ENCODE measurements around the gene PXT1.

Gene PXT1

GRCh38 chr6:36350681-36351571, 91.7 kb downstream of the PXT1 start:
- no peak for TF ChIP-seq CTCF (IDR thresholded peaks at IDR 0.05; ENCODE audit: low read depth, low read length)
- Histone ChIP-seq H3K27me3 (ENCODE audit: insufficient read depth, low read depth, severe bottlenecking) (no peaks in the 10 kb centered on the region), H3K27ac (no peak overlapping the region), H3K36me3 (no peaks in the 10 kb centered on the region), H3K9me3 (ENCODE audit: severe bottlenecking) (peaks cover 6% of the 10 kb centered on the region), H3K4me3 (ENCODE audit: low read depth, low read length) (no peak overlapping the region)
- DNase-seq: no peak

- peaks cover 6% of the 10 kb centered on the region for H3K9me3 ChIP-seq (ENCODE audit: severe bottlenecking)
- H3K36me3 ChIP-seq: no peaks in the 10 kb centered on the region
- TF ChIP-seq CTCF (IDR thresholded peaks at IDR 0.05; ENCODE audit: low read depth, low read length): no peak
- H3K27me3 ChIP-seq (ENCODE audit: insufficient read depth, low read depth, severe bottlenecking): no peaks in the 10 kb centered on the region
- DNase-seq: no peak
- H3K4me3 ChIP-seq (ENCODE audit: low read depth, low read length): no peak overlapping the region
- no peak overlapping the region for H3K27ac ChIP-seq
Measured at GRCh38 chr6:36350082-36350481, 92.6 kb downstream of the PXT1 start.

GRCh38 chr6:36349240-36349639, 93.4 kb downstream of the PXT1 start:
- DNase-seq: no peak
- no peak overlapping the region for H3K27ac ChIP-seq
- no peak overlapping the region for H3K4me3 ChIP-seq (ENCODE audit: low read depth, low read length)
- no peaks in the 10 kb centered on the region for H3K27me3 ChIP-seq (ENCODE audit: insufficient read depth, low read depth, severe bottlenecking)
- peaks cover 6% of the 10 kb centered on the region for H3K9me3 ChIP-seq (ENCODE audit: severe bottlenecking)
- no peaks in the 10 kb centered on the region for H3K36me3 ChIP-seq
- TF ChIP-seq CTCF (IDR thresholded peaks at IDR 0.05; ENCODE audit: low read depth, low read length): no peak

- Histone ChIP-seq H3K27me3 (ENCODE audit: insufficient read depth, low read depth, severe bottlenecking) (no peaks in the 10 kb centered on the region), H3K27ac (no peak overlapping the region), H3K4me3 (ENCODE audit: low read depth, low read length) (no peak overlapping the region), H3K9me3 (ENCODE audit: severe bottlenecking) (peaks cover 4% of the 10 kb centered on the region), H3K36me3 (no peaks in the 10 kb centered on the region)
- no peak for DNase-seq
- no peak for TF ChIP-seq CTCF (IDR thresholded peaks at IDR 0.05; ENCODE audit: low read depth, low read length)
Measured at GRCh38 chr6:36347621-36348020, 95.0 kb downstream of the PXT1 start.

- H3K27me3 ChIP-seq (ENCODE audit: insufficient read depth, low read depth, severe bottlenecking): no peaks in the 10 kb centered on the region
- no peak for DNase-seq
- TF ChIP-seq CTCF (IDR thresholded peaks at IDR 0.05; ENCODE audit: low read depth, low read length): no peak
- H3K36me3 ChIP-seq: no peaks in the 10 kb centered on the region
- no peak overlapping the region for H3K27ac ChIP-seq
- H3K4me3 ChIP-seq (ENCODE audit: low read depth, low read length): no peak overlapping the region
- H3K9me3 ChIP-seq (ENCODE audit: severe bottlenecking): no peaks in the 10 kb centered on the region
Measured at GRCh38 chr6:36346486-36347273, 96.0 kb downstream of the PXT1 start.
